SK-N-MC (cell line): ENCODE data around the gene QRICH2.

Source experiments
- EZH2 ChIP-seq: fragments of 200-600 bp; sonication (generic); IDR thresholded peaks from one replicate; pipeline ENCODE4 v1.6.1; 2017; ENCODE audit warnings: antibody characterized with exemption
- FOXP2 ChIP-seq: optimal IDR thresholded peaks from 2 replicates; pipeline ENCODE3; 2011; ENCODE audit warnings: mild to moderate bottlenecking, moderate library complexity; ENCODE audit not compliant: insufficient read depth; ENCODE audit errors: extremely low read length, control extremely low read depth
- POLR2AphosphoS5 ChIP-seq: IDR thresholded peaks from 2 replicates; pipeline ENCODE4 v1.6.1; 2012; ENCODE audit warnings: mild to moderate bottlenecking, low read depth, low read length, borderline replicate concordance

DNA sequence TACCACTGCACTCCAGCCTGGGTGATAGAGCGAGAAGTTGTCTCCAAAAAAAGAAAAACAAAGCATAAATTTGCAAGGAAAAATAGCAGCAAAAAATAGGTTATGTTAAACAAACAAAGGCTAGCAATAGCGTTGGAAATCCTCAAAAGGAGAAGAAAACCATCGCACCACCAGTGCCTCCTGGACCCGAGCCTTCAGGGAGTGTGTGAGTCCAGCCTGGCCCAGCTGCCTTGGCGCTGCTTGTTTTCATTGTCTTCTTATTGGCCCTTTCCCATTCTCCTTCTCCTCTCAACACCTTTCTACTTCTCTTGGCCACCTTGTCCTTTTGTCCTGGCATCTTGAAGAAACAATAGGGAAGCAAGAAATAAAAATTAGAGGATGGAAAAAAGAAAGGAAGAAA, 47.4 kb downstream of the QRICH2 start:
- no peak for TF ChIP-seq POLR2AphosphoS5
- TF ChIP-seq EZH2, result no peak
- no peak for TF ChIP-seq FOXP2
